Mammary epithelial cell (primary cell): ENCODE results near the gene RELN.

Source experiments
- CTCF ChIP-seq, 2 donors: IDR thresholded peaks in 1 of 2; conservative IDR thresholded peaks in 1 of 2; 2 replicates each; pipeline ENCODE4 v1.5.1; 2011 to 2012; ENCODE audit warnings: inconsistent platforms in 2 of 2, low read length in 2 of 2, mild to moderate bottlenecking in 2 of 2, control low read depth in 1 of 2, low read depth in 1 of 2; ENCODE audit not compliant: insufficient read depth in 1 of 2; ENCODE audit errors: extremely low read depth in 1 of 2
- EZH2 ChIP-seq: IDR thresholded peaks from 2 replicates; pipeline ENCODE4 v1.6.1; 2012; ENCODE audit warnings: low read length, inconsistent platforms, borderline replicate concordance

GRCh38 chr7:103958284-103958818 lies 31.1 kb downstream of the RELN start:
- TF ChIP-seq CTCF (conservative IDR thresholded peaks at IDR 0.05 in 1 of 2, IDR thresholded peaks at IDR 0.05 in 1 of 2; ENCODE audit: extremely low read depth in 1 of 2, insufficient read depth in 1 of 2, low read depth in 1 of 2, low read length in 2 of 2) (no peak), EZH2 (no peak)
